ENCODE measurements around the gene HSDL1. TPM values are rescaled to one million over a fixed set of nuclear protein-coding genes. Genes with fewer than 3 reads are reported as not detected.
"Not testable (repeated sequence)": the region's sequence is repeated elsewhere in the genome, so short reads cannot be mapped to it uniquely, and the experiment has no call there.

Gene HSDL1
- total and polyA plus RNA-seq, 2 donors (not counting 1 experiment from before 2014, with no cell fraction given): 12.4 to 30.8 TPM

DNA sequence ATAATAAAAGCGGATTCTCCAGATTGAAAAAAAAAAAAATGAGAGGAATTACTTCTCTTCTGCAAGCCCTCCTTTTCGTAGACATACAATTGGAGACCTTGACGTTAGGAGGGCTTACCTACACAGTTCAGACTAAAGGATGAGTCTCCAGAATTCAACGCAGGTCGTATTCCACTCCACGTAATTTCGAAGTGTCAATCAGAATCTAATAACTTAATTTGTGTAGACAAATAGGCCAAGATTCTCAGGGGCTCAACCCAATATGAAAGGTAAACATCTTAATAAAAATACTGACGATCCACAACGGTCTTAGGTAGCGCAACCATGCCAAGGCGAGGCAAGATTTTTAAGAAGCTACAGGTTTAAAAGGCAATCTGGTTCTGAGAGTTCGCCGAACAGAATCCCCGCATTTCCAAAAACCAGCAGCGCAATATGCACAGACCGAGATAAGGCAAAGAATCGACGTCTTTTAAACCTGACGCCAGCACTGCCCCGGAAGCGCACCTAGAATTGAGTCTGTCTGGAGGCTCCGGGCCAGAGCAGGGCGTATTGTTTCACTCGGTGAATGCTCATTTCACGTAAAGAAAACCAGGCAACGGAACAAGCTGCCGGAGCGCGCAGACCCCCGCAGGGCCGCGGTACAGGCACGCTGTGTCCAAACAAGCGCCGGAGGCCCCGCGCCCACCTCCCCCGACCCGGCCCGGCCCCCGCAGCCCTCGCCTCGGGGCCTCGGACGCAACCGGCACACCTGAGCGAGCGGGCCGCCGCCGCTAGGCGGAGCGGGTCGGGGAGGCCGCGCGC is 28.9 kb downstream of the HSDL1 start:
- H3K9me3 ChIP-seq (ENCODE audit: control extremely low read depth in 1 of 3, control insufficient read depth in 2 of 3, insufficient read depth in 1 of 3, low read length in 2 of 3): no peaks in the 10 kb centered on the region
- intact Hi-C loops (cut with micrococcal nuclease): loop anchor here (1.0 kb wide), 3 partner anchors 29 to 308 kb away; partner anchors contain the start of genes DNAAF1, HSDL1 and TAF1C
- POLR2A ChIA-PET: interaction anchor here (0.6 to 1.6 kb wide), 6 partner anchors 15 to 44 kb away, joined by 3 to 5 read pairs (median 4); partner anchors contain the start of genes DNAAF1 and HSDL1
- H3K9me3 Mint-ChIP-seq (ENCODE audit: insufficient read depth): no peaks in the 10 kb centered on the region
- TF ChIP-seq CTCF (IDR thresholded peaks at IDR 0.05) (peak; percentile 53), EZH2 (IDR thresholded peaks at IDR 0.05; ENCODE audit: borderline replicate concordance, insufficient read depth, low read depth, low read length, poor library complexity, severe bottlenecking) (no peak)
- peak overlapping the region; percentile 75 to 94 for H3K27ac ChIP-seq (ENCODE audit: low read length in 2 of 2)
- peaks cover 16 to 20% of the 10 kb centered on the region in 2 donors for H3K4me1 ChIP-seq (ENCODE audit: control insufficient read depth in 2 of 2, insufficient read depth in 2 of 2, low read length in 2 of 2)
- ATAC-seq (ENCODE audit: low read depth) (peak; percentile 20), DNase-seq (no peak)
- H4K20me1 ChIP-seq (ENCODE audit: control insufficient read depth, insufficient read depth, low read length, poor library complexity, severe bottlenecking): peaks cover 37% of the 10 kb centered on the region
- peak overlapping the region; percentile 97 for H3K4me3 Mint-ChIP-seq
- peak overlapping the region; percentile 83 to 97 (median 94) for H3K4me3 ChIP-seq (ENCODE audit: control extremely low read depth in 1 of 5, extremely low read depth in 1 of 5, insufficient read depth in 1 of 5, low read depth in 2 of 5, low read length in 4 of 5)
- peaks cover 51% of the 10 kb centered on the region for H3K79me2 ChIP-seq (ENCODE audit: control insufficient read depth, insufficient read depth, low read length)
- no peaks in the 10 kb centered on the region for H3K27me3 ChIP-seq (replicated peaks in 1 of 4; ENCODE audit: control extremely low read depth in 1 of 4, control insufficient read depth in 3 of 4, insufficient read depth in 4 of 4, low read length in 3 of 4)
- peak overlapping the region; percentile 98 for H2AFZ ChIP-seq (ENCODE audit: insufficient read depth, low read depth, low read length, poor library complexity, severe bottlenecking)
- H3K27ac Mint-ChIP-seq: peak overlapping the region; percentile 96
- CTCF ChIA-PET: interaction anchor here (0.8 to 3.2 kb wide), 14 partner anchors 10 to 390 kb away, joined by 3 to 28 read pairs (median 6); partner anchors contain the start of genes DNAAF1, HSDL1 and TAF1C
- peak overlapping the region; percentile 94 for H3K9ac ChIP-seq (ENCODE audit: low read length)
- H3K27me3 Mint-ChIP-seq: no peaks in the 10 kb centered on the region
- H3K36me3 ChIP-seq (replicated peaks in 1 of 2; ENCODE audit: control extremely low read depth in 1 of 2, control insufficient read depth in 1 of 2, extremely low read depth in 1 of 2, insufficient read depth in 2 of 2, low read length in 1 of 2): no peaks in the 10 kb centered on the region
- peaks cover 21% of the 10 kb centered on the region for H3K4me1 Mint-ChIP-seq
- peak overlapping the region; percentile 95 for H3K4me2 ChIP-seq (replicated peaks; ENCODE audit: low read depth, low read length, poor library complexity, severe bottlenecking)
- WGBS (ENCODE audit: insufficient coverage): 2% methylated on average over 54 of the region's 57 CpGs

DNA sequence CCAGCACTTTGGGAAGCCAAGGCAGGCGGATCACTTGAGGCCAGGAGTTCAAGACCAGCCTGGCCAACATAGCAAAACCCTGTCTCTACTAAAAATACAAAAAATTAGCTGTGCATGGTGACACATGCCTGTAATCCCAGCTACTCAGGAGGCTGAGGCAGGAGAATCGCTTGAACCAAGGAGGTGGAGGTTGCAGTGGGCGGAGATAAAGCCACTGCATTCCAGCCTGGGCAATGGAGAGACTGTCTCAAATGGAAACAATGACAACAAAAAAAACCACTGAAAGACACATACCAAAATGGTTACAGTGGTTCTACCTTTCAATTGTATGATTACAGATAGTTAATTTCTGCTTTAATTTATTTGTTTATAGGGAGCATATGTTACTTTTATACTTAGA is 33.0 kb downstream of the HSDL1 start:
- peaks cover 35% of the 10 kb centered on the region for H3K4me1 Mint-ChIP-seq

More for the DNA sequence above, 33.0 kb downstream of the HSDL1 start:
- intact Hi-C loops (cut with micrococcal nuclease); H3K4me3 ChIP-seq (ENCODE audit: control extremely low read depth in 1 of 5, extremely low read depth in 1 of 5, insufficient read depth in 1 of 5, low read depth in 2 of 5, low read length in 4 of 5); H3K27me3 Mint-ChIP-seq; H3K4me3 Mint-ChIP-seq; H3K27ac Mint-ChIP-seq; H3K27me3 ChIP-seq (replicated peaks in 1 of 4; ENCODE audit: control extremely low read depth in 1 of 4, control insufficient read depth in 3 of 4, insufficient read depth in 4 of 4, low read length in 3 of 4); POLR2A ChIA-PET; H2AFZ ChIP-seq (ENCODE audit: insufficient read depth, low read depth, low read length, poor library complexity, severe bottlenecking); ATAC-seq (ENCODE audit: low read depth); H3K4me2 ChIP-seq (replicated peaks; ENCODE audit: low read depth, low read length, poor library complexity, severe bottlenecking); H3K27ac ChIP-seq (ENCODE audit: low read length in 2 of 2); H3K9me3 ChIP-seq (ENCODE audit: control extremely low read depth in 1 of 3, control insufficient read depth in 2 of 3, insufficient read depth in 1 of 3, low read length in 2 of 3); DNase-seq; H3K9ac ChIP-seq (ENCODE audit: low read length); H3K9me3 Mint-ChIP-seq (ENCODE audit: insufficient read depth): not testable (repeated sequence)
- CTCF ChIA-PET: interaction anchor here (1.2 to 1.4 kb wide), 2 partner anchors 24 to 32 kb away, joined by 3 to 5 read pairs; no protein-coding TSS in a partner anchor
- Histone ChIP-seq H3K36me3 (replicated peaks in 1 of 2; ENCODE audit: control extremely low read depth in 1 of 2, control insufficient read depth in 1 of 2, extremely low read depth in 1 of 2, insufficient read depth in 2 of 2, low read length in 1 of 2) (peaks cover 0 to 11% of the 10 kb centered on the region in 2 experiments), H3K79me2 (ENCODE audit: control insufficient read depth, insufficient read depth, low read length) (peaks cover 93% of the 10 kb centered on the region), H4K20me1 (ENCODE audit: control insufficient read depth, insufficient read depth, low read length, poor library complexity, severe bottlenecking) (peaks cover 79% of the 10 kb centered on the region), H3K4me1 (ENCODE audit: control insufficient read depth in 2 of 2, insufficient read depth in 2 of 2, low read length in 2 of 2) (peaks cover 11 to 12% of the 10 kb centered on the region in 2 donors)
- WGBS (ENCODE audit: insufficient coverage): no CpG with 5 or more reads among the region's 3 CpGs

Data from B cell (primary cell).